ENCODE measurements around the gene CDCP1.

- TF ChIP-seq CTCF (IDR thresholded peaks at IDR 0.05) (no peak), POLR2A (IDR thresholded peaks at IDR 0.05) (no peak)
Observed at GRCh38 chr3:45048244-45048643, 97.9 kb downstream of the CDCP1 start.

All from right lobe of liver (tissue), 4 donors.